ENCODE data around the gene FAM131A. TPM values are rescaled to one million over a fixed set of nuclear protein-coding genes. Genes with fewer than 3 reads are reported as not detected.

The FAM131A gene
- total and polyA plus RNA-seq, 2 of the 4 experiments (the other 2 are of a cell fraction) = 10.8 to 19.5 TPM

GRCh38 chr3:184325715-184326369, 11.6 kb upstream of the FAM131A start:
- peaks cover 71% of the 10 kb centered on the region for H4K20me1 ChIP-seq (ENCODE audit: insufficient read depth, low read length)
- no peak overlapping the region for H4K91ac ChIP-seq (ENCODE audit: insufficient read depth, low read depth, low read length)
- no peaks in the 10 kb centered on the region for H3K4me1 ChIP-seq (ENCODE audit: control insufficient read depth, insufficient read depth, low read length)
- H2BK15ac ChIP-seq (ENCODE audit: low read depth, low read length) = no peak overlapping the region
- CTCF ChIA-PET = interaction anchor here (1.0 kb wide), 1 partner anchor 13 kb away, joined by 6 read pairs; no protein-coding TSS in a partner anchor
- H3K36me3 ChIP-seq (ENCODE audit: control insufficient read depth, insufficient read depth, low read length) = peaks cover 85% of the 10 kb centered on the region
- H3K56ac ChIP-seq (ENCODE audit: extremely low read depth, insufficient read depth, low read length) = no peak overlapping the region
- intact Hi-C loops (cut with micrococcal nuclease) = no loop called here
- H4K5ac ChIP-seq (ENCODE audit: low read depth, low read length) = no peak overlapping the region
- no peak overlapping the region for H3K9ac ChIP-seq (ENCODE audit: low read depth, low read length)
- POLR2A ChIA-PET (ENCODE audit: unreplicated experiment) = no interaction called here
- H2AFZ ChIP-seq (replicated peaks; ENCODE audit: low read length, poor library complexity) = peak overlapping the region; percentile 6
- H3K4me2 ChIP-seq (ENCODE audit: low read depth, low read length) = no peak overlapping the region
- no peak overlapping the region for H2BK120ac ChIP-seq (ENCODE audit: low read depth, low read length)
- H3K79me1 ChIP-seq (ENCODE audit: low read depth in 1 of 2, low read length in 2 of 2) = peaks cover 40 to 78% of the 10 kb centered on the region in 2 experiments
- no CpG with 5 or more reads among the region's 6 CpGs for WGBS, 2 experiments (ENCODE audit: extremely low coverage in 2 of 2, insufficient read length in 1 of 2)
- H3K27me3 ChIP-seq (ENCODE audit: control insufficient read depth, insufficient read depth, low read length) = no peaks in the 10 kb centered on the region
- no peaks in the 10 kb centered on the region for H3K9me3 ChIP-seq (ENCODE audit: control insufficient read depth, insufficient read depth, low read length)
- H2AK5ac ChIP-seq (ENCODE audit: low read depth, low read length) = no peak overlapping the region
- H3K27ac ChIP-seq (ENCODE audit: insufficient read depth, low read length) = no peak overlapping the region
- H3K18ac ChIP-seq (ENCODE audit: low read depth, low read length) = no peak overlapping the region
- H4K8ac ChIP-seq (ENCODE audit: low read depth in 2 of 2, low read length in 2 of 2) = no peak overlapping the region
- DNase-seq = no peak
- H3K4ac ChIP-seq (ENCODE audit: low read depth, low read length) = no peak overlapping the region
- no peak overlapping the region for H2AK9ac ChIP-seq (replicated peaks; ENCODE audit: low read depth, low read length, poor library complexity)
- H2BK20ac ChIP-seq (ENCODE audit: low read depth, low read length) = no peak overlapping the region
- in situ Hi-C loops (cut with MboI; ENCODE audit: low sequenced_read_pairs) = no loop called here
- dilution Hi-C loops (cut with HindIII; ENCODE audit: low sequenced_read_pairs, unreplicated experiment) = no loop called here
- peaks cover 22% of the 10 kb centered on the region; the same call in 1 of the 2 replicates for H3K9me1 ChIP-seq (ENCODE audit: insufficient read depth, low read length)
- no peak overlapping the region for H3K14ac ChIP-seq (replicated peaks; ENCODE audit: low read depth, low read length)
- no peak overlapping the region for H3K4me3 ChIP-seq (ENCODE audit: insufficient read depth, low read depth, low read length)
- H3K23ac ChIP-seq (ENCODE audit: low read depth, low read length) = no peak overlapping the region
- H2BK5ac ChIP-seq (ENCODE audit: low read depth, low read length, poor library complexity, severe bottlenecking) = no peak overlapping the region
- ATAC-seq (ENCODE audit: low read depth) = no peak
- TF ChIP-seq CEBPB (IDR thresholded peaks at IDR 0.05; ENCODE audit: low read depth, low read length) (no peak), RCOR1 (IDR thresholded peaks at IDR 0.05; ENCODE audit: insufficient replicate concordance, low read length) (no peak), CHD1 (IDR thresholded peaks at IDR 0.05; ENCODE audit: low read depth, low read length) (no peak), MAFK (IDR thresholded peaks at IDR 0.05; ENCODE audit: low read depth, low read length) (no peak), USF2 (IDR thresholded peaks at IDR 0.05; ENCODE audit: low read depth, low read length) (no peak), MAZ (IDR thresholded peaks at IDR 0.05; ENCODE audit: borderline replicate concordance, low read depth, low read length) (no peak), RFX5 (IDR thresholded peaks at IDR 0.05; ENCODE audit: low read depth, low read length) (no peak), NFE2L2 (IDR thresholded peaks at IDR 0.05; ENCODE audit: low read depth, low read length) (no peak), RAD21 (IDR thresholded peaks at IDR 0.05; ENCODE audit: low read length) (no peak), ELK1 (IDR thresholded peaks at IDR 0.05; ENCODE audit: borderline replicate concordance, low read depth, low read length) (no peak), BHLHE40 (IDR thresholded peaks at IDR 0.05; ENCODE audit: low read depth, low read length) (no peak), MXI1 (IDR thresholded peaks at IDR 0.05; ENCODE audit: borderline replicate concordance, low read depth, low read length) (no peak), SMC3 (IDR thresholded peaks at IDR 0.05; ENCODE audit: low read depth, low read length) (no peak), CTCF (conservative IDR thresholded peaks at IDR 0.05; ENCODE audit: low read depth, low read length) (no peak), FOS (IDR thresholded peaks at IDR 0.05; ENCODE audit: low read depth, low read length) (no peak)
- no TSS peak for BruUV-seq (replicated peaks)

Data from IMR-90 (cell line).